ENCODE data around the gene FLII.
"Not testable (repeated sequence)": the region's sequence is repeated elsewhere in the genome, so short reads cannot be mapped to it uniquely, and the experiment has no call there.

The FLII gene

GRCh38 chr17:18258356-18259038, at the start of gene FLII:
Gene FLII (minus strand): TSS chr17:18258738. CDS start chr17:18258690, 48 bp downstream.
- peak in 1 of 2 donors; percentile 27 for DNase-seq (ENCODE audit: low read depth in 2 of 2)

GRCh38 chr17:18303206-18303605, 44.7 kb upstream of the FLII start:
- not testable (repeated sequence) for DNase-seq (ENCODE audit: low read depth in 2 of 2)

GRCh38 chr17:18300725-18301480, 42.4 kb upstream of the FLII start:
- no peak for DNase-seq (ENCODE audit: low read depth in 2 of 2)

GRCh38 chr17:18298061-18298460, 39.5 kb upstream of the FLII start:
- not testable (repeated sequence) for DNase-seq (ENCODE audit: low read depth in 2 of 2)

- DNase-seq (ENCODE audit: low read depth in 2 of 2): no peak
Observed at GRCh38 chr17:18291718-18292540, 33.4 kb upstream of the FLII start.

- DNase-seq (ENCODE audit: low read depth in 2 of 2): no peak
Observed at GRCh38 chr17:18285296-18285695, 26.8 kb upstream of the FLII start.

- DNase-seq (ENCODE audit: low read depth in 2 of 2): no peak
Observed at GRCh38 chr17:18281788-18282187, 23.2 kb upstream of the FLII start.

GRCh38 chr17:18280766-18281371, 22.3 kb upstream of the FLII start:
- DNase-seq (ENCODE audit: low read depth in 2 of 2): no peak

GRCh38 chr17:18280249-18280648, 21.7 kb upstream of the FLII start:
- DNase-seq (ENCODE audit: low read depth in 2 of 2): no peak

GRCh38 chr17:18278867-18279266, 20.3 kb upstream of the FLII start:
- DNase-seq (ENCODE audit: low read depth in 2 of 2): no peak

- no peak for DNase-seq (ENCODE audit: low read depth in 2 of 2)
Observed at GRCh38 chr17:18277076-18277475, 18.5 kb upstream of the FLII start.

- no peak for DNase-seq (ENCODE audit: low read depth in 2 of 2)
Observed at GRCh38 chr17:18270046-18270931, 11.8 kb upstream of the FLII start.

GRCh38 chr17:18267927-18268711, 9.6 kb upstream of the FLII start:
- no peak for DNase-seq (ENCODE audit: low read depth in 2 of 2)

GRCh38 chr17:18267366-18267765, 8.8 kb upstream of the FLII start:
- no peak for DNase-seq (ENCODE audit: low read depth in 2 of 2)

- DNase-seq (ENCODE audit: low read depth in 2 of 2): no peak
Observed at GRCh38 chr17:18263885-18264682, 5.5 kb upstream of the FLII start.

GRCh38 chr17:18262641-18263040, 4.1 kb upstream of the FLII start:
- no peak for DNase-seq (ENCODE audit: low read depth in 2 of 2)

GRCh38 chr17:18262111-18262510, 3.6 kb upstream of the FLII start:
- no peak for DNase-seq (ENCODE audit: low read depth in 2 of 2)

GRCh38 chr17:18261659-18262058, 3.1 kb upstream of the FLII start:
- no peak for DNase-seq (ENCODE audit: low read depth in 2 of 2)

GRCh38 chr17:18261146-18261515, 2.6 kb upstream of the FLII start:
- no peak for DNase-seq (ENCODE audit: low read depth in 2 of 2)

All from stimulated activated CD8-positive, alpha-beta memory T cell treated with anti-CD3 and anti-CD28 coated beads, Interleukin-15, amount 100 ng/mL, for 4 hours (primary cell).